ENCODE results near the gene UCN2.
"Not testable (repeated sequence)": the region's sequence is repeated elsewhere in the genome, so short reads cannot be mapped to it uniquely, and the experiment has no call there.

Gene UCN2

GRCh38 chr3:48544141-48544540 is 19.4 kb downstream of the UCN2 start:
- Histone ChIP-seq H3K4me1 (ENCODE audit: control insufficient read depth in 1 of 2, insufficient read depth in 2 of 2, low read length in 2 of 2) (no peaks in the 10 kb centered on the region), H3K9ac (ENCODE audit: low read depth in 1 of 2, low read length in 2 of 2) (no peak overlapping the region), H3K27ac (ENCODE audit: low read depth, low read length) (no peak overlapping the region), H3K9me3 (ENCODE audit: control insufficient read depth in 1 of 2, low read length in 2 of 2) (no peaks in the 10 kb centered on the region), H3K27me3 (ENCODE audit: control insufficient read depth in 1 of 2, insufficient read depth in 2 of 2, low read length in 2 of 2) (no peaks in the 10 kb centered on the region), H3K36me3 (ENCODE audit: control insufficient read depth in 1 of 2, insufficient read depth in 2 of 2, low read length in 2 of 2) (peaks cover 32 to 59% of the 10 kb centered on the region in 2 donors), H3K4me3 (ENCODE audit: low read depth in 1 of 2, low read length in 2 of 2) (no peak overlapping the region)

DNA sequence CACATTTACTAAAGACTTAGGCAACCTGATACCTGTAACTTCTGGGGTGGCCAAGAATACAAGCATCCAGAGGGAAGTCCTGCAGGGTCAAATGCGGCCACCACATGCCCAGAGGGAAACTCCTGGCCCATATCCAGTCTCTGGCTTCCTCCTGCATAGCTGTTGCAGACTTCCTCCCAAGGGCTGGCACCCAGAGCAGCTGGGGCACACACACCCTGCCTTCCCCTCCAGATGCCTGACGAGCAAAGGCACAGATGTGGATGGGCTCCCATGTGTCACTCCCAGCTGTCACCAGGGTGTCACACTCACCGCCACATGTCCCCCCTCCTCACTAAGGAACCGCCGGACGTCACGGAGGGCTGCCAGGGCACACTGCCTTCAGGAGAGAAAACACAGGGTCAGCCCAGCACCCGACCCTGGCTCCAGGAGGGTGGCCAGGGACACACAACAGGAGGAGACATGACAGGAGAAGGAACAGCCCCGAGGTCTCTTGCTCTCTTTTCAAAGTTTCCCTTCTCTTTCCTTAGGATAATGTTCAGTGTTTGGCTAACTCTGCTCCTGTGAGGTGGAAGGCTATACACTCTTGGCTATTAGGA is 20.2 kb downstream of the UCN2 start:
- peaks cover 37 to 61% of the 10 kb centered on the region in 2 donors for H3K36me3 ChIP-seq (ENCODE audit: control insufficient read depth in 1 of 2, insufficient read depth in 2 of 2, low read length in 2 of 2)

DNA sequence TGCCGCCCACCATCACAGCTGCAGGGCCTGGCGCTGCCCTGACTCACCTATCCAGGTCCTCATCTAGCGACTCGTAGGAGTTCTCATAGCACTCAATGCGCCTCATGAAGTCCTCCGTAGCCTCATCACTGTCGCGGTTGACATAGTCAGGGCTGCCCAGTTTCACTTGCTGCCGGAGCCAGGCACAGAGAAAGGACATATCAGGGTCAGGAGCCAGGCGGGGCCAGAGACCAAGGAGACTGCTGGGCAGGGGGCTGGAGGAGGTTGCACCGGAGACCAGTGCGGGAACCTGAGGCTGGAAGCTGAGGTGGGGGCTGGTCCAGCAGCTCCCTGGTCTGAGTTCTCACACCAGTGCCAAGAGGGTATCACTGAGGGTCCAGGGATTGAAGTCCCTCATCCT is 25.1 kb downstream of the UCN2 start:
- Histone ChIP-seq H3K9ac (ENCODE audit: low read depth in 1 of 2, low read length in 2 of 2) (no peak overlapping the region), H3K27me3 (ENCODE audit: control insufficient read depth in 1 of 2, insufficient read depth in 2 of 2, low read length in 2 of 2) (no peaks in the 10 kb centered on the region), H3K4me3 (ENCODE audit: low read depth in 1 of 2, low read length in 2 of 2) (no peak overlapping the region), H3K27ac (ENCODE audit: low read depth, low read length) (no peak overlapping the region), H3K4me1 (ENCODE audit: control insufficient read depth in 1 of 2, insufficient read depth in 2 of 2, low read length in 2 of 2) (no peaks in the 10 kb centered on the region), H3K9me3 (ENCODE audit: control insufficient read depth in 1 of 2, low read length in 2 of 2) (no peaks in the 10 kb centered on the region), H3K36me3 (ENCODE audit: control insufficient read depth in 1 of 2, insufficient read depth in 2 of 2, low read length in 2 of 2) (peaks cover 34 to 69% of the 10 kb centered on the region in 2 donors)

More for the DNA sequence above, 20.2 kb downstream of the UCN2 start:
- no peaks in the 10 kb centered on the region for H3K4me1 ChIP-seq (ENCODE audit: control insufficient read depth in 1 of 2, insufficient read depth in 2 of 2, low read length in 2 of 2)
- no peak overlapping the region for H3K9ac ChIP-seq (ENCODE audit: low read depth in 1 of 2, low read length in 2 of 2)
- no peak overlapping the region for H3K4me3 ChIP-seq (ENCODE audit: low read depth in 1 of 2, low read length in 2 of 2)
- H3K9me3 ChIP-seq (ENCODE audit: control insufficient read depth in 1 of 2, low read length in 2 of 2), result no peaks in the 10 kb centered on the region
- no peak overlapping the region for H3K27ac ChIP-seq (ENCODE audit: low read depth, low read length)
- H3K27me3 ChIP-seq (ENCODE audit: control insufficient read depth in 1 of 2, insufficient read depth in 2 of 2, low read length in 2 of 2), result no peaks in the 10 kb centered on the region

- Histone ChIP-seq H3K36me3 (ENCODE audit: control insufficient read depth in 1 of 2, insufficient read depth in 2 of 2, low read length in 2 of 2) (peaks cover 27 to 61% of the 10 kb centered on the region in 2 donors), H3K9me3 (ENCODE audit: control insufficient read depth in 1 of 2, low read length in 2 of 2) (no peaks in the 10 kb centered on the region), H3K4me3 (ENCODE audit: low read depth in 1 of 2, low read length in 2 of 2) (no peak overlapping the region), H3K27me3 (ENCODE audit: control insufficient read depth in 1 of 2, insufficient read depth in 2 of 2, low read length in 2 of 2) (no peaks in the 10 kb centered on the region), H3K4me1 (ENCODE audit: control insufficient read depth in 1 of 2, insufficient read depth in 2 of 2, low read length in 2 of 2) (no peaks in the 10 kb centered on the region), H3K9ac (ENCODE audit: low read depth in 1 of 2, low read length in 2 of 2) (no peak overlapping the region), H3K27ac (ENCODE audit: low read depth, low read length) (no peak overlapping the region)
Observed at GRCh38 chr3:48536785-48537184, 26.8 kb downstream of the UCN2 start.

DNA sequence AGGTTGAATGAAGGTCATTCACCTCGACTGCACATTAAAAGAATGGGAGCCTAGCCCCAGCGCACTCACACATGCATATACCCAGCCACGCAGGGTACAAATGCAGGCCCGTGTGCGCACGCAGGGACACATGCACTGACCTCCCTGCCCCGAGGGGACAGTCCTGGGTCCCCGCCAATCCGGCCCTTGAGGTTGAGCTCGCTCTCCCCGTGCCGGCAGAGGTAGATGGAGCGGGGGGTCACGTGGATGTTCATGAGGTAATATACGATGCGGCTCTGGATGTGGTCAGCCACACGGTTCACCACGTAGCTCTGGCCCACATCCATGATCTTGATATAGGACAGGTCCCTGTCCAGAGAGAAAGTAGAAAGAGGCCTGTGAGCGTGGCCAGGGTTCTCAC is 27.5 kb downstream of the UCN2 start:
- Histone ChIP-seq H3K9me3 (ENCODE audit: control insufficient read depth in 1 of 2, low read length in 2 of 2) (no peaks in the 10 kb centered on the region), H3K27ac (ENCODE audit: low read depth, low read length) (no peak overlapping the region), H3K4me3 (ENCODE audit: low read depth in 1 of 2, low read length in 2 of 2) (no peak overlapping the region), H3K36me3 (ENCODE audit: control insufficient read depth in 1 of 2, insufficient read depth in 2 of 2, low read length in 2 of 2) (peaks cover 27 to 56% of the 10 kb centered on the region in 2 donors), H3K4me1 (ENCODE audit: control insufficient read depth in 1 of 2, insufficient read depth in 2 of 2, low read length in 2 of 2) (no peaks in the 10 kb centered on the region), H3K27me3 (ENCODE audit: control insufficient read depth in 1 of 2, insufficient read depth in 2 of 2, low read length in 2 of 2) (no peaks in the 10 kb centered on the region), H3K9ac (ENCODE audit: low read depth in 1 of 2, low read length in 2 of 2) (no peak overlapping the region)

DNA sequence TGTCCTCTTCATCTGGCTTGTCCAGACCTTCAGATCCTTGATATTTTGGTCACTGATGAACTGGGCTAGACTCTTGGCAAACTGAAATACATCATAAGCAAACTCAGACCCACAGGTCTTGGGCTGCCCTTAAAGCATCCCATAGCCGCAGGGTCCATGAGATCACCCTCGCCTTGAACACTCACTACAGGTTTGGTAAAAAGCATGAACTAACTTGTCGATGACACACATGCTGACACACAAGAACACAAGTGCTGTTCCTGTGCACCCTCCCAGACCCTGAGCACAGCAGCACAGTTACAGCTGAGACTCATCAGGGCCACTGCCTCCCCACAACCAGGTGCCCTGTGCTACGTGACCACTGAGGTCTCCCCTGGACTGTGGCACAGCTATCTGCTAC is 28.0 kb downstream of the UCN2 start:
- no peak overlapping the region for H3K4me3 ChIP-seq (ENCODE audit: low read depth in 1 of 2, low read length in 2 of 2)
- H3K36me3 ChIP-seq (ENCODE audit: control insufficient read depth in 1 of 2, insufficient read depth in 2 of 2, low read length in 2 of 2), result peaks cover 27 to 59% of the 10 kb centered on the region in 2 donors
- no peaks in the 10 kb centered on the region for H3K27me3 ChIP-seq (ENCODE audit: control insufficient read depth in 1 of 2, insufficient read depth in 2 of 2, low read length in 2 of 2)
- H3K9me3 ChIP-seq (ENCODE audit: control insufficient read depth in 1 of 2, low read length in 2 of 2), result no peaks in the 10 kb centered on the region
- no peak overlapping the region for H3K27ac ChIP-seq (ENCODE audit: low read depth, low read length)
- H3K9ac ChIP-seq (ENCODE audit: low read depth in 1 of 2, low read length in 2 of 2), result no peak overlapping the region
- no peaks in the 10 kb centered on the region for H3K4me1 ChIP-seq (ENCODE audit: control insufficient read depth in 1 of 2, insufficient read depth in 2 of 2, low read length in 2 of 2)

- Histone ChIP-seq H3K27ac (ENCODE audit: low read depth, low read length) (no peak overlapping the region), H3K4me1 (ENCODE audit: control insufficient read depth in 1 of 2, insufficient read depth in 2 of 2, low read length in 2 of 2) (no peaks in the 10 kb centered on the region), H3K9ac (ENCODE audit: low read depth in 1 of 2, low read length in 2 of 2) (no peak overlapping the region), H3K36me3 (ENCODE audit: control insufficient read depth in 1 of 2, insufficient read depth in 2 of 2, low read length in 2 of 2) (peaks cover 24 to 52% of the 10 kb centered on the region in 2 donors), H3K27me3 (ENCODE audit: control insufficient read depth in 1 of 2, insufficient read depth in 2 of 2, low read length in 2 of 2) (no peaks in the 10 kb centered on the region), H3K9me3 (ENCODE audit: control insufficient read depth in 1 of 2, low read length in 2 of 2) (no peaks in the 10 kb centered on the region), H3K4me3 (ENCODE audit: low read depth in 1 of 2, low read length in 2 of 2) (no peak overlapping the region)
Observed at GRCh38 chr3:48532977-48533337, 30.6 kb downstream of the UCN2 start.

DNA sequence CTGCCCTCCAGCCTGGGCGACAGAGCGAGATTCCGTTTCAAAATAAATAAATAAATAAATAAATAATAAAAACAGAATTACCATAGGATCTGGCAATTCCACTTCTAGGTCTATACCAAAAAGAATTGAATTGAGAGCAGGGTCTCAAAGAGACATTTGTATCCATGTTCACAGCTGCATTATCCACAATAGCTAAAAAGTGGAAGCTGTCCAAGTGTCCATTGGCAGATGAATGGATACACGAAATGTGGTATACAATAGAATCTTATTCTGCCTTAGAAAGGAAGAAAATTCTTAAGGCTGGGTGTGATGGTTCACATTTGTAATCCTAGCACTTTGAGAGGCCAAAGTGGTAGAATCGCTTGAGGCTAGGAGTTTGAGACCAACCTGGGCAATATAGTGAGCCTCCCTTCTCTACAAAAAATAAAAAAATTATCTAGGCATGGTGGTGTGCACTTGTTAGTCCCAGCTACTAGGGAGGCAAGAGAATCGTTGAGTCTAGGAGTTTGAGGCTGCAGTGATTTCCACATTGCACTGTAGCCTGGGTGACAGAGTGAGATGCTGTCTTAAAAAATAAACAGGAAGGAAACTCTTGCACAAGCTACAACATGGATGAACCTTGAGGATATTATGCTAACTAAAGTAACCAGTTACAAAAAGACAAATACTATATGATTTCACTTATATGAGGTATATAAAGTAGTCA is 31.2 kb downstream of the UCN2 start:
- peaks cover 24 to 49% of the 10 kb centered on the region in 2 donors for H3K36me3 ChIP-seq (ENCODE audit: control insufficient read depth in 1 of 2, insufficient read depth in 2 of 2, low read length in 2 of 2)
- no peak overlapping the region for H3K27ac ChIP-seq (ENCODE audit: low read depth, low read length)

DNA sequence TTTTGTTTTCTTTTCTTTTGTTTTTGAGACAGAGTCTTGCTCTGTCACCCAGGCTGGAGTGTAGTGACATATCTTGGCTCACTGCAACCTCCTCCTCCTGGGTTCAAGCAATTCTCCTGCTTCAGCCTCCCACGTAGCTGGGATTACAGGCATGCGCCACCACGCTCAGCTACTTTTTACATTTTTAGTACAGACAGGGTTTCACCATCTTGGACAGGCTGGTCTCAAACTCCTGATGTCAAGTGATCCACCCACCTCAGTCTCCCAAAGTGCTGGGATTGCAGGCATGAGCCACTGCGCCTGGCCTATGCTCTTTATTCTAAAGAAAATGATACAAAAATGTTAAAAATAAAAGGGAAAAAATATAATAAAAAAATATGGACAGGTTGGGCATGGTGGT is 32.9 kb downstream of the UCN2 start:
- not testable (repeated sequence) for H3K27me3 ChIP-seq (ENCODE audit: control insufficient read depth in 1 of 2, insufficient read depth in 2 of 2, low read length in 2 of 2); H3K9me3 ChIP-seq (ENCODE audit: control insufficient read depth in 1 of 2, low read length in 2 of 2); H3K4me3 ChIP-seq (ENCODE audit: low read depth in 1 of 2, low read length in 2 of 2); H3K4me1 ChIP-seq (ENCODE audit: control insufficient read depth in 1 of 2, insufficient read depth in 2 of 2, low read length in 2 of 2); H3K27ac ChIP-seq (ENCODE audit: low read depth, low read length); H3K9ac ChIP-seq (ENCODE audit: low read depth in 1 of 2, low read length in 2 of 2)
- peaks cover 15 to 37% of the 10 kb centered on the region in 2 donors for H3K36me3 ChIP-seq (ENCODE audit: control insufficient read depth in 1 of 2, insufficient read depth in 2 of 2, low read length in 2 of 2)

More for the DNA sequence above, 31.2 kb downstream of the UCN2 start:
- Histone ChIP-seq H3K4me3 (ENCODE audit: low read depth in 1 of 2, low read length in 2 of 2) (no peak overlapping the region), H3K27me3 (ENCODE audit: control insufficient read depth in 1 of 2, insufficient read depth in 2 of 2, low read length in 2 of 2) (no peaks in the 10 kb centered on the region), H3K9me3 (ENCODE audit: control insufficient read depth in 1 of 2, low read length in 2 of 2) (no peaks in the 10 kb centered on the region), H3K4me1 (ENCODE audit: control insufficient read depth in 1 of 2, insufficient read depth in 2 of 2, low read length in 2 of 2) (no peaks in the 10 kb centered on the region), H3K9ac (ENCODE audit: low read depth in 1 of 2, low read length in 2 of 2) (no peak overlapping the region)

- Histone ChIP-seq H3K36me3 (ENCODE audit: control insufficient read depth in 1 of 2, insufficient read depth in 2 of 2, low read length in 2 of 2) (peaks cover 11 to 43% of the 10 kb centered on the region in 2 donors), H3K9me3 (ENCODE audit: control insufficient read depth in 1 of 2, low read length in 2 of 2) (no peaks in the 10 kb centered on the region), H3K9ac (ENCODE audit: low read depth in 1 of 2, low read length in 2 of 2) (no peak overlapping the region), H3K4me1 (ENCODE audit: control insufficient read depth in 1 of 2, insufficient read depth in 2 of 2, low read length in 2 of 2) (no peaks in the 10 kb centered on the region), H3K27ac (ENCODE audit: low read depth, low read length) (no peak overlapping the region), H3K27me3 (ENCODE audit: control insufficient read depth in 1 of 2, insufficient read depth in 2 of 2, low read length in 2 of 2) (no peaks in the 10 kb centered on the region), H3K4me3 (ENCODE audit: low read depth in 1 of 2, low read length in 2 of 2) (no peak overlapping the region)
Observed at GRCh38 chr3:48528754-48529153, 34.8 kb downstream of the UCN2 start.

Data from duodenal mucosa (tissue), 2 donors.